ENCODE measurements around the gene LRRC49. TPM values are rescaled to one million over a fixed set of nuclear protein-coding genes. Genes with fewer than 3 reads are reported as not detected.

LRRC49 gene
- total and polyA plus RNA-seq, 4 donors = 11.0 to 15.2 (median 12.0) TPM

- Histone ChIP-seq H3K27ac (ENCODE audit: low read depth in 1 of 2, low read length in 2 of 2) (peak overlapping the region; percentile 23 to 81), H3K4me1 (ENCODE audit: control insufficient read depth in 1 of 2, insufficient read depth in 2 of 2, low read length in 2 of 2) (peaks cover 3 to 4% of the 10 kb centered on the region in 2 donors), H3K9me3 (ENCODE audit: control insufficient read depth, low read length) (no peaks in the 10 kb centered on the region), H3K4me3 (ENCODE audit: low read length in 2 of 2) (no peak overlapping the region), H3K27me3 (ENCODE audit: control insufficient read depth in 1 of 2, insufficient read depth in 2 of 2, low read length in 1 of 2) (no peaks in the 10 kb centered on the region), H3K36me3 (ENCODE audit: control insufficient read depth in 1 of 2, insufficient read depth in 2 of 2, low read length in 1 of 2) (no peaks in the 10 kb centered on the region)
- WGBS, 2 donors = 64 to 68% methylated on average over 7 of the region's 7 CpGs
- intact Hi-C loops (cut with DNase I) = no loop called here
- DNase-seq (no peak), ATAC-seq (ENCODE audit: low FRiP score) (no peak)
Observed at GRCh38 chr15:71080166-71080565, 187.5 kb downstream of the LRRC49 start.

- no peak for ATAC-seq (ENCODE audit: low FRiP score)
- DNase-seq = no peak
- H3K27ac ChIP-seq (ENCODE audit: low read depth in 1 of 2, low read length in 2 of 2) = peak overlapping the region; percentile 23 to 81
Observed at GRCh38 chr15:71080705-71081104, 188.1 kb downstream of the LRRC49 start.

DNA sequence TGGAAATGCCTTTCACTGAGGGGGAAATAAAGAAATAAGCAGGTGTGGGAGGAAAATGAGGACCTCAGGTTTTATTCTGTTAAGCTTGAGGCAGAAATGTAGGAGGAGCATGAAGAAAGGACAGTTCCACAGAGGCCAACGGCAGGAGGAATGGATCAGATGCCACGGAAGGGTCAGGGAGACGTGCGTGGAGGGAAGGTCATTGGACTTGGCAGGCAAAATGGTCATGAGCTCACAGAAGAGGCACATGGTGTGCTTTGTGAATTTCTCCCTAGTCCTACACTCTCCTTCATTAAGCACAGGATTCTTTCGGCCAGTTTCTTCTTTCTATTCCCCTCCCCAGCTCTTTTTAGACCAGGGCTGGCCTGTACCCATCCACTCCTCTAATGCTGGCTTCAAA, 190.2 kb downstream of the LRRC49 start:
- Histone ChIP-seq H3K4me3 (ENCODE audit: low read length in 2 of 2) (no peak overlapping the region), H3K27ac (ENCODE audit: low read depth in 1 of 2, low read length in 2 of 2) (peak overlapping the region; percentile 92 to 95), H3K27me3 (ENCODE audit: control insufficient read depth in 1 of 2, insufficient read depth in 2 of 2, low read length in 1 of 2) (no peaks in the 10 kb centered on the region), H3K36me3 (ENCODE audit: control insufficient read depth in 1 of 2, insufficient read depth in 2 of 2, low read length in 1 of 2) (no peaks in the 10 kb centered on the region), H3K4me1 (ENCODE audit: control insufficient read depth in 1 of 2, insufficient read depth in 2 of 2, low read length in 2 of 2) (peaks cover 3 to 4% of the 10 kb centered on the region in 2 donors), H3K9me3 (ENCODE audit: control insufficient read depth, low read length) (no peaks in the 10 kb centered on the region)
- intact Hi-C loops (cut with DNase I) = no loop called here
- 1 to 4% methylated on average over 5 of the region's 5 CpGs for WGBS, 2 donors
- peak; percentile 57 to 79 for DNase-seq
- ATAC-seq (ENCODE audit: low FRiP score) = peak; percentile 59

More at GRCh38 chr15:71080705-71081104, 188.1 kb downstream of the LRRC49 start:
- Histone ChIP-seq H3K36me3 (ENCODE audit: control insufficient read depth in 1 of 2, insufficient read depth in 2 of 2, low read length in 1 of 2) (no peaks in the 10 kb centered on the region), H3K4me3 (ENCODE audit: low read length in 2 of 2) (no peak overlapping the region), H3K9me3 (ENCODE audit: control insufficient read depth, low read length) (no peaks in the 10 kb centered on the region), H3K27me3 (ENCODE audit: control insufficient read depth in 1 of 2, insufficient read depth in 2 of 2, low read length in 1 of 2) (no peaks in the 10 kb centered on the region), H3K4me1 (ENCODE audit: control insufficient read depth in 1 of 2, insufficient read depth in 2 of 2, low read length in 2 of 2) (peaks cover 3 to 4% of the 10 kb centered on the region in 2 donors)
- intact Hi-C loops (cut with DNase I) = no loop called here
- WGBS, 2 donors = 3 to 4% methylated on average over 1 of the region's 1 CpG

DNA sequence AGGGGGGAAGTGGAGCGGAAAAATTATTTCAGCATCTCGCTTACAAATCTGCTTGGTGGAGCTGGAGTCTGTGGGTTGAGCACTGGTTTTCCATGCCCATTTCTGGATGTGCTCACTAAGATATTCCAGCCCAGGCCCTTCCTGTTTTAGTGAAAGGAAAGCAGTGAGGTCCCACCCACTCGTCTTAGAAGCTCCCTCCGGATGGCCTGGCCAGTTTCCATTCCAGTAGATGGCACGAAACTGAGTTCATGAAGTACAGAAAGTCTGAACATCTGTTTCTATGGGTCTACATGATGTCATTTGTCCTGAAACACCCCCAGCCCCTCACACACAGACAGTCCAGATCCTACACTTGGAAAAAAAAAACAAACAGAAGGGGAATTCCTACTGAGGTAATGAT, 190.7 kb downstream of the LRRC49 start:
- 2 to 5% methylated on average over 5 of the region's 5 CpGs for WGBS, 2 donors
- peak; percentile 80 to 87 for DNase-seq
- intact Hi-C loops (cut with DNase I) = no loop called here
- Histone ChIP-seq H3K27me3 (ENCODE audit: control insufficient read depth in 1 of 2, insufficient read depth in 2 of 2, low read length in 1 of 2) (no peaks in the 10 kb centered on the region), H3K36me3 (ENCODE audit: control insufficient read depth in 1 of 2, insufficient read depth in 2 of 2, low read length in 1 of 2) (no peaks in the 10 kb centered on the region), H3K9me3 (ENCODE audit: control insufficient read depth, low read length) (no peaks in the 10 kb centered on the region), H3K4me1 (ENCODE audit: control insufficient read depth in 1 of 2, insufficient read depth in 2 of 2, low read length in 2 of 2) (peaks cover 3 to 4% of the 10 kb centered on the region in 2 donors), H3K27ac (ENCODE audit: low read depth in 1 of 2, low read length in 2 of 2) (peak overlapping the region; percentile 84 to 89), H3K4me3 (ENCODE audit: low read length in 2 of 2) (no peak overlapping the region)
- peak; percentile 86 for ATAC-seq (ENCODE audit: low FRiP score)

GRCh38 chr15:71084264-71084663, 191.6 kb downstream of the LRRC49 start:
- intact Hi-C loops (cut with DNase I) = no loop called here
- H3K9me3 ChIP-seq (ENCODE audit: control insufficient read depth, low read length) = no peaks in the 10 kb centered on the region
- H3K4me1 ChIP-seq (ENCODE audit: control insufficient read depth in 1 of 2, insufficient read depth in 2 of 2, low read length in 2 of 2) = peaks cover 0 to 4% of the 10 kb centered on the region in 2 donors
- 96 to 100% methylated on average over 2 of the region's 2 CpGs for WGBS, 2 donors
- DNase-seq = no peak
- no peaks in the 10 kb centered on the region for H3K36me3 ChIP-seq (ENCODE audit: control insufficient read depth in 1 of 2, insufficient read depth in 2 of 2, low read length in 1 of 2)
- no peaks in the 10 kb centered on the region for H3K27me3 ChIP-seq (ENCODE audit: control insufficient read depth in 1 of 2, insufficient read depth in 2 of 2, low read length in 1 of 2)
- peak overlapping the region; percentile 84 to 89 for H3K27ac ChIP-seq (ENCODE audit: low read depth in 1 of 2, low read length in 2 of 2)
- ATAC-seq (ENCODE audit: low FRiP score) = no peak
- H3K4me3 ChIP-seq (ENCODE audit: low read length in 2 of 2) = no peak overlapping the region

DNA sequence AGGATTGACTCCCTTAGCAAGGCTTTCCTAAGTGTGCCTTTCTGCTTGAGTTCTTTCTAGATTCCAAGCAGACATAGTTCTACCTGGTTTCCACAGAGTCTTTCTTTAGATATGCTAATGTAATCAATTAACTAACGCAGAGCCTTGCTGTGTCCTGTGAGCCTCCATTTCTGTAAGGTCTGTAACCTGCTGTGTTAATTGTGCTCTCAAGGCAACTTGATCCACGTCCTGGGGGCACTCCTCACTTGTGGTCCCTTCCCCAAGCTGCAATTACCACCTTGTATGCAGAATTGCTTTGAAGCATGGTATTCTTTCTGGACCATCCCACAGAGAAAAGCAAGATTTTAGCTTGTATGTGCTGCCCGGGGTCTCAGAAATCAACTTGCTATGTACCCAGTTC, 193.2 kb downstream of the LRRC49 start:
- peaks cover 0 to 4% of the 10 kb centered on the region in 2 donors for H3K4me1 ChIP-seq (ENCODE audit: control insufficient read depth in 1 of 2, insufficient read depth in 2 of 2, low read length in 2 of 2)
- DNase-seq = no peak
- 91 to 96% methylated on average over 3 of the region's 3 CpGs for WGBS, 2 donors
- ATAC-seq (ENCODE audit: low FRiP score) = no peak
- intact Hi-C loops (cut with DNase I) = no loop called here
- H3K9me3 ChIP-seq (ENCODE audit: control insufficient read depth, low read length) = no peaks in the 10 kb centered on the region
- no peak overlapping the region for H3K27ac ChIP-seq (ENCODE audit: low read depth in 1 of 2, low read length in 2 of 2)
- no peak overlapping the region for H3K4me3 ChIP-seq (ENCODE audit: low read length in 2 of 2)
- no peaks in the 10 kb centered on the region for H3K36me3 ChIP-seq (ENCODE audit: control insufficient read depth in 1 of 2, insufficient read depth in 2 of 2, low read length in 1 of 2)
- no peaks in the 10 kb centered on the region for H3K27me3 ChIP-seq (ENCODE audit: control insufficient read depth in 1 of 2, insufficient read depth in 2 of 2, low read length in 1 of 2)

GRCh38 chr15:71088155-71088554, 195.5 kb downstream of the LRRC49 start:
- no peaks in the 10 kb centered on the region for H3K27me3 ChIP-seq (ENCODE audit: control insufficient read depth in 1 of 2, insufficient read depth in 2 of 2, low read length in 1 of 2)
- no peak for DNase-seq
- no peaks in the 10 kb centered on the region for H3K36me3 ChIP-seq (ENCODE audit: control insufficient read depth in 1 of 2, insufficient read depth in 2 of 2, low read length in 1 of 2)
- H3K9me3 ChIP-seq (ENCODE audit: control insufficient read depth, low read length) = no peaks in the 10 kb centered on the region
- no peaks in the 10 kb centered on the region for H3K4me1 ChIP-seq (ENCODE audit: control insufficient read depth in 1 of 2, insufficient read depth in 2 of 2, low read length in 2 of 2)
- H3K4me3 ChIP-seq (ENCODE audit: low read length in 2 of 2) = no peak overlapping the region
- intact Hi-C loops (cut with DNase I) = no loop called here
- H3K27ac ChIP-seq (ENCODE audit: low read depth in 1 of 2, low read length in 2 of 2) = no peak overlapping the region
- no peak for ATAC-seq (ENCODE audit: low FRiP score)

DNA sequence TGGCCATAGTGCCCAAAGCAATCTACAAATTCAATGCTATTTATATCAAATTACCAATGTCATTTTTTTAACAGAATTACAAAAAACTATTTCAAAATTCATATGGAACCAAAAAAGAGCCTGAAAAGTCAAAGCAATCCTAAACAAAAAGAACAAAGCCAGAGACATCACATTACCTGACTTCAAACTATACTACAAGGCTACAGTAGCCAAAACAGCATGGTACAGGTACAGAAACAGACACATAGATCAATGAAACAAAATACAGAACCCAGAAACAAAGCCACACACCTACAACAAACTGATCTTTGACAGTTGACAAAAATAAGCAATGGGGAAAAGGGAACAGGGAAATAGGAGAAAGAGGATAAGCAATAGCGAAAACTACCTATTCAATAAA, 196.1 kb downstream of the LRRC49 start:
- Histone ChIP-seq H3K36me3 (ENCODE audit: control insufficient read depth in 1 of 2, insufficient read depth in 2 of 2, low read length in 1 of 2) (no peaks in the 10 kb centered on the region), H3K27me3 (ENCODE audit: control insufficient read depth in 1 of 2, insufficient read depth in 2 of 2, low read length in 1 of 2) (no peaks in the 10 kb centered on the region), H3K27ac (ENCODE audit: low read depth in 1 of 2, low read length in 2 of 2) (no peak overlapping the region), H3K4me3 (ENCODE audit: low read length in 2 of 2) (no peak overlapping the region), H3K9me3 (ENCODE audit: control insufficient read depth, low read length) (no peaks in the 10 kb centered on the region), H3K4me1 (ENCODE audit: control insufficient read depth in 1 of 2, insufficient read depth in 2 of 2, low read length in 2 of 2) (peaks cover 0 to 2% of the 10 kb centered on the region in 2 donors)
- ATAC-seq (ENCODE audit: low FRiP score) (no peak), DNase-seq (no peak)
- WGBS, 2 donors = 91 to 97% methylated on average over 1 of the region's 1 CpG
- intact Hi-C loops (cut with DNase I) = no loop called here

- ATAC-seq (ENCODE audit: low FRiP score) (no peak), DNase-seq (no peak)
- no peak overlapping the region for H3K27ac ChIP-seq (ENCODE audit: low read depth in 1 of 2, low read length in 2 of 2)
- no peaks in the 10 kb centered on the region for H3K36me3 ChIP-seq (ENCODE audit: control insufficient read depth in 1 of 2, insufficient read depth in 2 of 2, low read length in 1 of 2)
- peaks cover 0 to 2% of the 10 kb centered on the region in 2 donors for H3K4me1 ChIP-seq (ENCODE audit: control insufficient read depth in 1 of 2, insufficient read depth in 2 of 2, low read length in 2 of 2)
- intact Hi-C loops (cut with DNase I) = no loop called here
- no peaks in the 10 kb centered on the region for H3K27me3 ChIP-seq (ENCODE audit: control insufficient read depth in 1 of 2, insufficient read depth in 2 of 2, low read length in 1 of 2)
- WGBS, 2 donors = 7 to 12% methylated on average over 1 of the region's 1 CpG
- H3K4me3 ChIP-seq (ENCODE audit: low read length in 2 of 2) = no peak overlapping the region
- no peaks in the 10 kb centered on the region for H3K9me3 ChIP-seq (ENCODE audit: control insufficient read depth, low read length)
Observed at GRCh38 chr15:71089801-71090200, 197.2 kb downstream of the LRRC49 start.
